ENCODE results near the gene MAST3. TPM values are rescaled to one million over a fixed set of nuclear protein-coding genes. Genes with fewer than 3 reads are reported as not detected.
A peak's percentile ranks its signal among the peaks of the same experiment; 100 is the strongest.

MAST3 gene
- total RNA-seq, 1 donor from 2014 or later: 3.9 TPM

DNA sequence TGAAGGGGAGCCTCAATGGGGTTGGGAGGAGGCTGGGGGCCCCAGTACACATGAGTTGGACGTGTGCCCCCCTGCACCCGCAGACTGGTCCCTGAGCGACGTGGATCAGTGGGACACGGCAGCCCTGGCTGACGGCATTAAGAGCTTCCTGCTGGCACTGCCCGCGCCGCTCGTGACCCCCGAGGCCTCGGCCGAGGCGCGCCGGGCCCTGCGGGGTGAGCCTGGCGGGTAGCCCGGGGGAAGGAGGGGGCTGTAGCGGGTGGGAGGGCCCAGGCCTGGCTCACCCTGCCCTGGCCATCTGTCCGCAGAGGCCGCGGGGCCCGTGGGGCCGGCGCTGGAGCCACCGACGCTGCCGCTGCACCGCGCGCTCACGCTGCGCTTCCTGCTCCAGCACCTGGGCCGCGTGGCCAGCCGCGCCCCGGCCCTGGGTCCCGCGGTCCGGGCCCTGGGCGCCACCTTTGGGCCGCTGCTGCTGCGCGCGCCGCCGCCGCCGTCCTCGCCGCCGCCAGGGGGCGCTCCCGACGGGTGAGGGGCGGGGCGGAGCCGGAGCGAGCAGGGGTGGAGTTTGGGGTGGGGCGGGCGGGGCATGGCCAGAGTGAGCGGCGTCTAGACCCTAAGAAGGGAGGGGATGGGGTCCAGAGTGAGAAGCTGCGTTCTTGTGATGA lies 63.5 kb downstream of the MAST3 start:
- peak; percentile 82 for DNase-seq (ENCODE audit: low spot score)
- TF ChIP-seq, protein P1, sequence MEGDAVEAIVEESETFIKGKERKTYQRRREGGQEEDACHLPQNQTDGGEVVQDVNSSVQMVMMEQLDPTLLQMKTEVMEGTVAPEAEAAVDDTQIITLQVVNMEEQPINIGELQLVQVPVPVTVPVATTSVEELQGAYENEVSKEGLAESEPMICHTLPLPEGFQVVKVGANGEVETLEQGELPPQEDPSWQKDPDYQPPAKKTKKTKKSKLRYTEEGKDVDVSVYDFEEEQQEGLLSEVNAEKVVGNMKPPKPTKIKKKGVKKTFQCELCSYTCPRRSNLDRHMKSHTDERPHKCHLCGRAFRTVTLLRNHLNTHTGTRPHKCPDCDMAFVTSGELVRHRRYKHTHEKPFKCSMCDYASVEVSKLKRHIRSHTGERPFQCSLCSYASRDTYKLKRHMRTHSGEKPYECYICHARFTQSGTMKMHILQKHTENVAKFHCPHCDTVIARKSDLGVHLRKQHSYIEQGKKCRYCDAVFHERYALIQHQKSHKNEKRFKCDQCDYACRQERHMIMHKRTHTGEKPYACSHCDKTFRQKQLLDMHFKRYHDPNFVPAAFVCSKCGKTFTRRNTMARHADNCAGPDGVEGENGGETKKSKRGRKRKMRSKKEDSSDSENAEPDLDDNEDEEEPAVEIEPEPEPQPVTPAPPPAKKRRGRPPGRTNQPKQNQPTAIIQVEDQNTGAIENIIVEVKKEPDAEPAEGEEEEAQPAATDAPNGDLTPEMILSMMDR (IDR thresholded peaks at IDR 0.05; ENCODE audit: unreplicated experiment): peak; percentile 64
- Mint-ChIP-seq H3K4me1 (ENCODE audit: unreplicated experiment) (no peaks in the 10 kb centered on the region), H3K9me3 (ENCODE audit: unreplicated experiment) (no peaks in the 10 kb centered on the region), H3K36me3 (ENCODE audit: low read depth, unreplicated experiment) (peaks cover 24% of the 10 kb centered on the region), H3K27ac (ENCODE audit: unreplicated experiment) (no peak overlapping the region), H3K27me3 (ENCODE audit: unreplicated experiment) (peaks cover 6% of the 10 kb centered on the region), H3K4me3 (ENCODE audit: unreplicated experiment) (no peak overlapping the region)

DNA sequence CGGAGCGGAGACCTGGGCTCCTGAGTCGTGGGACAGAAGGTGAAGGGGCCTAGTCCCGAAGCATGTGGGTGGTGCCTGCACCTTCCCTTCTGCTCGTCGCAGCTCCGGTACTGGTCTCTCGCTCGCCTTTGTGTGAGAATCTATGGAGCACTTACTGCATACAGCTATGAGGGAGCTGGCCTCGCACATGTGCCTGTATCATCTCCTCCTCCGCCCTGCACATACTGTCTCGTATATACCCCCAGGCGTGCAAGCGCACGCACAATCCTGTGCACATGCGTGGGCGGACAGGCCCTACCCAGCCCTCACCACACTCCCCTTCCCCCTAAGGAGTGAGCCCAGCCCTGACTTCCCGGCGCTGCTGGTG lies 64.0 kb downstream of the MAST3 start:
- peaks cover 22% of the 10 kb centered on the region for H3K36me3 Mint-ChIP-seq (ENCODE audit: low read depth, unreplicated experiment)
- H3K9me3 Mint-ChIP-seq (ENCODE audit: unreplicated experiment): no peaks in the 10 kb centered on the region
- no peak overlapping the region for H3K27ac Mint-ChIP-seq (ENCODE audit: unreplicated experiment)
- TF ChIP-seq, protein P1 (IDR thresholded peaks at IDR 0.05; ENCODE audit: unreplicated experiment): peak; percentile 22
- no peaks in the 10 kb centered on the region for H3K4me1 Mint-ChIP-seq (ENCODE audit: unreplicated experiment)
- H3K4me3 Mint-ChIP-seq (ENCODE audit: unreplicated experiment): no peak overlapping the region
- peaks cover 4% of the 10 kb centered on the region for H3K27me3 Mint-ChIP-seq (ENCODE audit: unreplicated experiment)
- no peak for DNase-seq (ENCODE audit: low spot score)

DNA sequence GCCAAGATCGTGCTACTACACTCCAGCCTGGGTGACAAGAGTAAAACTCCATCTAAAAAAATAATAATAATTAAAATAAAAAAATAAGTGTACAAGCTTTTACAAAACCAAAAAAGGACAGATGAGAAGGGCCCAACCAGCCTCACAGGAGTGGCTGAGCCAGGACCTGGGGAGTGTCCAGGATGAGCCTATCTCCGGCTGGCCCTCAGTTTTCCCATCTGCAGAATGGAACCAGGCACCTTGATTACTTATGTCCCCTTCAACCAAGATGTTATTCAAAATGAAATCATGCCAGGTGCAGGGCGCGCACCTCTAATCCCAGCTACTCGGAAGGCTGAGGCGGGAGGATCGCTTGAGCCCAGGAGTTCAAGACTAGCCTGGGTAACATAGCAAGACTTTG lies 66.5 kb downstream of the MAST3 start:
- H3K36me3 Mint-ChIP-seq (ENCODE audit: low read depth, unreplicated experiment): peaks cover 31% of the 10 kb centered on the region
- peaks cover 4% of the 10 kb centered on the region for H3K27me3 Mint-ChIP-seq (ENCODE audit: unreplicated experiment)

GRCh38 chr19:18165794-18166544 lies 68.4 kb downstream of the MAST3 start:
- Mint-ChIP-seq H3K4me1 (ENCODE audit: unreplicated experiment) (no peaks in the 10 kb centered on the region), H3K4me3 (ENCODE audit: unreplicated experiment) (peak overlapping the region; percentile 65), H3K9me3 (ENCODE audit: unreplicated experiment) (no peaks in the 10 kb centered on the region), H3K36me3 (ENCODE audit: low read depth, unreplicated experiment) (peaks cover 27% of the 10 kb centered on the region), H3K27ac (ENCODE audit: unreplicated experiment) (no peak overlapping the region), H3K27me3 (ENCODE audit: unreplicated experiment) (no peaks in the 10 kb centered on the region)
- no peak for DNase-seq (ENCODE audit: low spot score)
- TF ChIP-seq, protein P1 (IDR thresholded peaks at IDR 0.05; ENCODE audit: unreplicated experiment): no peak

More for the DNA sequence above, 66.5 kb downstream of the MAST3 start:
- Mint-ChIP-seq H3K4me1 (ENCODE audit: unreplicated experiment) (no peaks in the 10 kb centered on the region), H3K9me3 (ENCODE audit: unreplicated experiment) (no peaks in the 10 kb centered on the region), H3K27ac (ENCODE audit: unreplicated experiment) (no peak overlapping the region), H3K4me3 (ENCODE audit: unreplicated experiment) (no peak overlapping the region)
- DNase-seq (ENCODE audit: low spot score): no peak
- TF ChIP-seq, protein P1 (IDR thresholded peaks at IDR 0.05; ENCODE audit: unreplicated experiment): no peak

- peaks cover 27% of the 10 kb centered on the region for H3K36me3 Mint-ChIP-seq (ENCODE audit: low read depth, unreplicated experiment)
- TF ChIP-seq, protein P1 (IDR thresholded peaks at IDR 0.05; ENCODE audit: unreplicated experiment): no peak
- no peaks in the 10 kb centered on the region for H3K9me3 Mint-ChIP-seq (ENCODE audit: unreplicated experiment)
- DNase-seq (ENCODE audit: low spot score): no peak
- no peaks in the 10 kb centered on the region for H3K4me1 Mint-ChIP-seq (ENCODE audit: unreplicated experiment)
- no peak overlapping the region for H3K27ac Mint-ChIP-seq (ENCODE audit: unreplicated experiment)
- H3K4me3 Mint-ChIP-seq (ENCODE audit: unreplicated experiment): no peak overlapping the region
- no peaks in the 10 kb centered on the region for H3K27me3 Mint-ChIP-seq (ENCODE audit: unreplicated experiment)
Measured at GRCh38 chr19:18167011-18167410, 69.4 kb downstream of the MAST3 start.
